ENCODE data around the gene GDPD3.

Gene GDPD3

GRCh38 chr16:30096862-30097563, 16.3 kb downstream of the GDPD3 start:
- in situ Hi-C loops (cut with MboI; ENCODE audit: low sequenced_read_pairs) = no loop called here

DNA sequence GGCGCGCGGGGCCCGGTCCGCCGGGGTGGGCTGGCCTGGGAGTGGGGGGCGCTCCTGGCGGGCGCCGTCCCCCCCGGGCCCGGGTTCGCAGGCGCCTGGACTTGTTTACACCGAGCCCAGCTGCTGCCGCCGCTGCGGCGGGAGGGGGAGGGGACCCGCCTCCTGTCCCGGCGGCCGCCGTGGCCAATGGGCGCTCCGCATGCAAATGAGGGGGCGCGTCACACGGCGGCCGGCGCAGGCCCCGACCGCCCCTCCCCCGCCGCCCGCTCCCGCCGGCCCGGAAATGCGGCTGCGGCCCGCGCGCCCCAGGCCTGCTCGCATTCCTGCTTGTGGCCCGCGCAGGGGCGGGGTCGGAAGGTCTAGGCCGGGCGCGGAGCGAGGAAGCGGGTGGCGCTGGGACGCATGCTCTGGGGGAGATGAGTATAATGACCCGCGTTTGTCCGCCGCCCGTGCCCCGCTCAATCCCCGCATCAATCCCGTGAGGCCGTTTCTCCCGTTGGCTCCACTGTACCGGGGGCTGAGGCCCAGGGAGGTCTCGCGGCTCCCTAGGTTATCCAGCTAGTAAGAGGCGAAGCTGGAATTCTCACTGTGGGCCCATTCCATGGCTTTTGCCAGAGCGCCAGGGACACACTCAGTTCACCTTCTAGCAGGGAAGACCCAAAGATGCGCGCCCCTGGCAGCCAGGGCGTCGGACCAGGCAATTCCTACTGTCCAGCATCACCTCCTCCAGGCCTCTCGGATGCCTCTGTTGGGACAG, 17.1 kb downstream of the GDPD3 start, which contains the start of gene YPEL3:
Gene YPEL3, minus strand, starts transcription at position 109 of the 757 bp plus-strand sequence. CDS start 731 bp downstream, outside the sequence.
- in situ Hi-C loops (cut with MboI; ENCODE audit: low sequenced_read_pairs) = no loop called here

DNA sequence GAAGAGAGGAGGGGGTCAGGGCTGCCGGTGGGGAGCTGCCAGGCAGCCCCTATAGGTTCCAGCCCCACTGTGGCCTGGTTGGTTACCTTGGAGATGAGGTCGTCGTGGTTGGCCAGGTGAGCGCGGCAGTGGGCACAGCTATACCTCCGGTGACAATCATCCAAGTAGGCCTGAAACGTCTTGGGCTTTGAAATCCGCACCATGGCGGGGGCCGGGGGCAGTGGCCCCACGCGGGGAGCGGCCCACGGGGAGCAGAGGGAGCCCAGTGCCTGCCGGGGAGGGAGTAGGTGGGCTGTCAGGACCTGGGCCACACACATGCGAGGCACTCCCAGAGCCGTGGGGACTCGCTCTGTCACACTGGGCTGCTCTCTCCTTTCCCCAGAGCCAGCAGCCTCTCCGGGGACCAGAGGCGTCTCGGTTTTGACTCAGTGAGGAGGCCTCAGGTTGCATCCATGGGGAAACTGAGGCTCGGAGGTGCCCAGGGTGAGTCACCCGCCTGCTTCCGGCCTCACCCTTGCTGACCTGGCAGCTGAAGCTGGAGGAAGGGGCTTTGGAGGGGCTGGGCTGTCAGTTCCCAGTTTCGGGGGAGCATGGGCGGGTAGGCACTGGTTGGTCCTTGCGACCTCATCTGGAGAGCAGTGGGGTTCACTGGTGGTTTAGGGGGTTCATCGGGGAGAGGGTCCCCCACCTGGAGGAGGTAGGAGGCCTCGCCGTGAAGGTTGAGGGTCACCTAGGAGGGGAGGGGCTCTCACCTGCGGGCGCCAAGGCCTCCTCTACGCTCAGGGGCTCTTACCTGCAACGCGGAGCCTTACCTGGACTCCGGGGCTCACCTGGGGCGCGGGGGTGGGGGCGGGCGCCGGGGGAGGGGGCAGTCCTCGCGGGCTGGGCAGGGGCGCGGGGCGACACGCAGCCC, 17.9 kb downstream of the GDPD3 start:
- in situ Hi-C loops (cut with MboI; ENCODE audit: low sequenced_read_pairs) = no loop called here

DNA sequence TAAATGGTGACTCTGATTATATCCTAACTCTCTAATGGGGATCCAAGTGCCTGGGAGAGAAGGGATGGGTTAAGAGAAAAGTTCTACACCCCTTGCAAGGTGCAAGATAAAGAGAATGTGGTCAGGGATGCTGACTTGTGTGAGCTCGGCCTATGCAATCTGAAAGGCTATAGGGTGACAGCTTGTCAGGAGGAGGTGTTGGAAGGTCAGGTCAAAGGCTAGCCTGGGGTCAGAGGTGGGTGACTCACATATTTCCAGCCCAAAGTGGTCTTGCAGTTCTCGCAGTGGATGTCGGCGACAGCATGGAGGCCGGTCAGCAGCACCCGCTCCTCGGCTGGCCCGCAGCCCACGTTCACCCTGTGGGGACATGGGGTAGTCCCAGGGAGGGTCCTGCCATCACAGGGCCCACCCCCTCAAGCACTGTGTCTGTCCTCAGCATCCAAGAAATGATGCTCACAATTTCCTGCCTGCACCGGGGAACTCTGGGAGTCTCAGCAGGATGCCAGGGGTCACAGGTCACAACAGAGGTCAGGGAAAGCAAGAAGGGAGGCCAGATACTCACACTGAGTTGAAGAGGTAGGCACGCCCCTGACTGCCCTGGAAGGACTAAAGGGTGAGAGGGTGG, 18.7 kb downstream of the GDPD3 start:
- in situ Hi-C loops (cut with MboI; ENCODE audit: low sequenced_read_pairs) = no loop called here

DNA sequence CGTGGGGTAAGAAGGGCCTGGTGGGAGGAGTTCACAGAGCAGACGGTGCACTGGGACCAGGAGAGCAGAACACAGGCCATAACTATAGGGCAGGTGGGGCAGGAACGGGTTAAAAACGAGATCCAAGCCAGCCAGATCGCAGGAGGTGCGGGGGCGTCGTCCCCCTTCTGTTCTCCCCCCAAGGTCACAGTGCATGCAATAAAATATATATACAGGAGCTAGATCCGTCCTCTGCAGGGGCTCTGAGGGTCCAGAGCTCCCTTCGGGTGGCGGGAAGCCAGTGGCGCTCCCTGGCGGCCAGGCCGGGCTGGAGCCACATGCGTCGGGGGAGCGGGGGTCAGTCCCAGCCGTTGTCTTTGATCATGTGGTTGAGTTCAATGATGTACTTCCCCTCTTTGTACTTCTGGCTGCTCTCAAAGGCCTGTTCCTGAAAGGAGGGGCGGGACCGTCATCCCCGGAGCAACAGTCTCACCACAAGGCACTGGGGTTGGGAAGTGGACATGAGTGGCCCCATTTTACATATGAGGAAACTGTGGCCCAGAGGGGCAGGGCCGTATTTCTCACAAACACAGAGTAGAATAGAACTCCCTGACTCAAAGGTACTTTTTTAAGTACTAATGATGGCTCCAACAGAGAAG, 20.8 kb downstream of the GDPD3 start:
- in situ Hi-C loops (cut with MboI; ENCODE audit: low sequenced_read_pairs) = no loop called here

- in situ Hi-C loops (cut with MboI; ENCODE audit: low sequenced_read_pairs) = no loop called here
Observed at GRCh38 chr16:30091474-30092372, 21.6 kb downstream of the GDPD3 start, which contains the start of gene TBX6. TSS of gene TBX6 (minus strand) at chr16:30091924. CDS start at chr16:30091193, 731 bp downstream.

DNA sequence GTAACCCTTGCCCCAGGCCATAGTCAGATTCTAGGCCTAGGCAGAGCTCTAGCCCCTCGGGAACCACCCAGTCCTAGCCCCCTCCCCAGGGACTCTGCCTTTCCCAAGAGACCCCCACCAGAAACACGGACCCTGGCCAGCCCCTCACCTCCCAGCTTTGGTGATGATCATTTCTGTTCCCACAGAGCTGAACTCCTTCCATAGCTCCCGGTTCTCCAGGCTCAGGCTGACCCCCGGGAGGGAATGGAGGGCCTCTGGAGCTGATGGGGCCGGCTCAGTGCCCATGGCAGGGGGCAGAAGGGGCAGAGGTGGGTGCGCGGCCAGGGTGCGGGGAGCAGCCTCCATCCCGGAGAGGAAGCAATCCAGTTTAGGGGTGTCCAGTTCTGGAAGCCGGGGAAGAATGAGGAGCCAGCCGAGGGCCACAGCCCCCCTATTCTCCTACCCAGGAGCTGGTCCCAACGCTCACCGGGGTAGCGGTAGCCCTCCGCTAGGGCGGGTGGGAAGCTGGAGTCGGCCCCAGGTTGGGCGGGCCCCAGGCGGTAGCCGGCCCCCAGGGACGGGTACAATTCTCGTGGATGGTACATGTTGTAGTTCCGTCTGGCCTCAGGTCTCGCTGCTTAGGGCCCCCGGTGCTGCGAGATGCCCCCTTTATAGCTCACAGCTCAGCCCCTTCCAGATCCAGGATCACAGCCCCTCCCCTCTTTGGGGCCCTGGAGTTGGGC, 22.6 kb downstream of the GDPD3 start:
- in situ Hi-C loops (cut with MboI; ENCODE audit: low sequenced_read_pairs) = no loop called here

- in situ Hi-C loops (cut with MboI; ENCODE audit: low sequenced_read_pairs) = no loop called here
Observed at GRCh38 chr16:30088832-30089624, 24.3 kb downstream of the GDPD3 start.

GRCh38 chr16:30088237-30088831, 25.0 kb downstream of the GDPD3 start:
- in situ Hi-C loops (cut with MboI; ENCODE audit: low sequenced_read_pairs) = no loop called here

DNA sequence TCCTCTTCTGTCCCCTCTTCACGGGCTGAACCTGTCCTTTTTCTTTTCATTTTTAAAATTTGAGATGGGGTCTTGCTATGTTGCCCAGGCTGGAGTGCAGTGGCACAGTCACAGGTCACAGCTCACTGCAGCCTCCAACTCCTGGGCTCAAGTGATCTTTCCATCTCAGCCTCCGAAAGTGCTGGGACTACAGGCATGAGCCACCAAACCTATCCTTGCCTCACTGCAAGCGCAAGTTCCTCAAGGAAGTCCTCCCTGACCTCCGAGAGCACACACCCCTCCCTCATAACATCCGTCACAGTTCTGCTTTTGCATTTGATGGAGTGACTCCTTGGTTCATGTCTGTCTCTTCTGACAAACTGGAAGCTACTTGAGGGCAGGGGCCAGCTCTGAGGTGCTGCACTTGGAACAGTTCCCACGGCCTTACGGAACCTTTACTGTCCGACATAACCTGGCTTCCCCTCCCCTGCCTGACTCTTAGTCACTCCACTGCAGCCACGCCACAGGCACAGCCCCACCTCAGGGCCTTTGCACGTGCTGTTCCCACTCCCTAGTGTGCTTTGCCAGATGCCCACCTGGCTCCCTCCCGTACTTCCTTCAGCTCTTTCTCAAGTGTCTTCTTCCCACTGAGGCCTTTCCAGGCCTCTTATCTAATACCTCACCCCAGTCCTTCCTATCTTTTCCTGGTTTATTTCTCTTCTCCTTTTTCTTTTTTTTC, 26.0 kb downstream of the GDPD3 start:
- in situ Hi-C loops (cut with MboI; ENCODE audit: low sequenced_read_pairs) = no loop called here

DNA sequence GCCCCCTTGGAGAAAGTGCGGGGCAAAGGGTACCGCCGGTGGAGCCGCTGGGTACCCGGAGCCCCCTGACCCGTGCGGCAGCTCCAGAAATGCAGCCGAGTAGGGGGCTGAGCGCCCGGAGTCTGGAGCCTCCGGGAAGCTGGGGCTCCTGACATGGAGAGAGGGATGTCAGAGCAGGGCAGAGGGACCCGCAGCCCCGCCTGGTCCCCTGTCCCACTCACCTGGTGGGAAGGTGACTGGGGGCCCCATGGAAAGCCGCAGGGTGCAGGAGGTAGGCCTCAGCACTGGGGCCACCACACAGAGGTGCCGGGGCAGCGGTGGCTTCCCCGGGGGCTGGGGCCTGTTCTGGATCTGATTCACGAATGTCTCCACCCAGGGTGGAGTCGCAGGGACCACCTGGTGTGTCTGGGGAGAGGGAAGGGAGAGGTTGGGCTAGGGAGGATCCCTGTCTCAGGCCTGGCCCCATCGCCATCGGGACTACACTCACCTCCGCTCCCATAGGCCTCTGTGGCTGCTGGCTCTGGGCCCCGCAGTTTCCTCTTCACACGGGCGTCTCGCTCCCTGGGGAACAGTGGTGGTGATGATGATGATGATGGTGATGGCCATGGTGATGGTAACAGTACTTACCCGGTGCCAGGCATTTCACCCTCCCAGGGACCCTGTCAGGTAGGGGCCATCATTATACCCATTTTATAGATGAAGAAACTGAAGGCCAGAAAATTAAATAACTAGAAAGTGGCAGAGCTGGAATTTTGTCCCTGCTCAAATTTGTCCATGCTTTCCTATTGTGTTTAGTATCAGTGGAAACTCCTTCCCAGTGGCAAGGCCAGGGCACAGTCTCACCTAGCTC, 26.8 kb downstream of the GDPD3 start:
- in situ Hi-C loops (cut with MboI; ENCODE audit: low sequenced_read_pairs) = no loop called here

GRCh38 chr16:30085820-30086219, 27.5 kb downstream of the GDPD3 start:
- in situ Hi-C loops (cut with MboI; ENCODE audit: low sequenced_read_pairs) = no loop called here

DNA sequence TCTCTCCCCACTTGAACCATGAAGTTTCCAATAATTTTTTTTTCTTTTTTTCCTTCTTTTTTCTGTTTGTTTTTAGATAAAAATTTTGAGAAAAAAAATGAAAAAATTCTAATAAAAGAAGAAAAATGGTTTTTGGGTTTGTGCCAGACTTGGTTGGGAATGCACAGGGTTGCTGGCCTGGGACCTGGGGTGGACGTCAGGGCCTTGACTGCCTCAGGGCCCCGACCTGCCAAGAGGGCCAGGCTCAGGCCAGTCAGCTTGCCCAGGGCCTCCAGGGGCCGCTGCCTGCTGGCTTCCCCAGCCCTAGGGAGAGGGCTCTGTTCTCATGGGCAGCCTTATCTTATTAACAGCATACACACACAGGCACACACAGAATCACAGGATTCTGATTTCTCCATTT, 28.1 kb downstream of the GDPD3 start:
- in situ Hi-C loops (cut with MboI; ENCODE audit: low sequenced_read_pairs) = no loop called here

DNA sequence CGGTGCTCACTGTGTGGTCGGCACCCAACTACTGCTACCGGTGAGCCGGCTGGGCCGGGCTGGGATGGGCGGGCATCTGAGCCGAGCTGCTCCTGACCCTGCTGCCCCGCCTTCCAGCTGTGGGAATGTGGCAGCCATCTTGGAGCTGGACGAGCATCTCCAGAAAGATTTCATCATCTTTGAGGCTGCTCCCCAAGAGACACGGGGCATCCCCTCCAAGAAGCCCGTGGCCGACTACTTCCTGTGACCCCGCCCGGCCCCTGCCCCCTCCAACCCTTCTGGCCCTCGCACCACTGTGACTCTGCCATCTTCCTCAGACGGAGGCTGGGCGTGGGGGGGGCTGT, 28.5 kb downstream of the GDPD3 start:
- in situ Hi-C loops (cut with MboI; ENCODE audit: low sequenced_read_pairs) = no loop called here

DNA sequence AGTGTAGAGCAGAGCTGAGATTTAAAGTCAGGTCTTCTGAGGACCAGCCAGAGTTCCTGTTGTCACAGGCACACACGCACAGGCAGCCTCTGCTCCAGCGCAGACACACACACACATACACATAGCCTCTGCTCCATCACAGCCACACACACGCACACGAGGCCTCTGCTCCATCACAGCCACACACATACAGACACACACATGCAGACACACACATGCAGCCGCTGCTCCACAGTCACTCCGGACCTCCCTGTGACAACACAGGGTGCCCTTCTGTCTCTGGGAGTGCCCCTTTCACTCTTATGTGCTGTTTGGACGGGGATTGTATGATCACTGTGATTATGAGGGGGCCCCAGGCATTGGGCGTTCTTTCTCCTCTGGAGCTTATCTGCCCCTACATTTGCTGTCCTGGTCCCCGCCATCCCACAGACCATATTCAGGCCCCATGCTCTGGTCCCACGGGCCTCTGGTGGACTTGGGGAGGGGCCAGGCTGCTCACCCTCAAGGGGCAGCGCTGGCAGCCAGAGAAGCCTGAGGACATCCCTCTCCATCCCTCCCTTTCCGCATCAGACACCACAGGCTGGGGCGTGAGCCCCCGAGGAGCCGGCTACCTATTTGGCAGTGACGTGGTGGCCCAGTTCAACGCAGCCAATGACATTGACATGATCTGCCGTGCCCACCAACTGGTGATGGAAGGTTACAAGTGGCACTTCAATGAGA, 29.1 kb downstream of the GDPD3 start:
- in situ Hi-C loops (cut with MboI; ENCODE audit: low sequenced_read_pairs) = no loop called here
